ENCODE results near the gene RASAL2.
"Not testable (repeated sequence)": the region's sequence is repeated elsewhere in the genome, so short reads cannot be mapped to it uniquely, and the experiment has no call there.

Gene RASAL2

GRCh38 chr1:178120520-178121052, 26.7 kb downstream of the RASAL2 start:
- not testable (repeated sequence) for DNase-seq

GRCh38 chr1:178121883-178122282, 28.0 kb downstream of the RASAL2 start:
- DNase-seq, result no peak

- no peak for DNase-seq
Measured at GRCh38 chr1:178122283-178122682, 28.4 kb downstream of the RASAL2 start.

GRCh38 chr1:178124115-178124514, 30.2 kb downstream of the RASAL2 start:
- no peak for DNase-seq

GRCh38 chr1:178126261-178126660, 32.4 kb downstream of the RASAL2 start:
- DNase-seq, result no peak

GRCh38 chr1:178126741-178127185, 32.9 kb downstream of the RASAL2 start:
- no peak for DNase-seq

- no peak for DNase-seq
Measured at GRCh38 chr1:178127482-178128191, 33.7 kb downstream of the RASAL2 start.

GRCh38 chr1:178133239-178133989, 39.5 kb downstream of the RASAL2 start:
- DNase-seq, result no peak

GRCh38 chr1:178134061-178134460, 40.2 kb downstream of the RASAL2 start:
- DNase-seq, result no peak

GRCh38 chr1:178137238-178137637, 43.3 kb downstream of the RASAL2 start:
- no peak for DNase-seq

GRCh38 chr1:178142806-178143205, 48.9 kb downstream of the RASAL2 start:
- no peak for DNase-seq

- no peak for DNase-seq
Measured at GRCh38 chr1:178143730-178144690, 50.1 kb downstream of the RASAL2 start.

- no peak for DNase-seq
Measured at GRCh38 chr1:178145605-178146004, 51.7 kb downstream of the RASAL2 start.

GRCh38 chr1:178146436-178146835, 52.5 kb downstream of the RASAL2 start:
- no peak for DNase-seq

- no peak for DNase-seq
Measured at GRCh38 chr1:178150610-178151009, 56.7 kb downstream of the RASAL2 start.

GRCh38 chr1:178151831-178152230, 57.9 kb downstream of the RASAL2 start:
- DNase-seq, result no peak

- DNase-seq, result no peak
Measured at GRCh38 chr1:178155481-178156255, 61.8 kb downstream of the RASAL2 start.

- DNase-seq, result no peak
Measured at GRCh38 chr1:178160736-178161475, 67.0 kb downstream of the RASAL2 start.

GRCh38 chr1:178161516-178161915, 67.6 kb downstream of the RASAL2 start:
- DNase-seq, result no peak

GRCh38 chr1:178165196-178165595, 71.3 kb downstream of the RASAL2 start:
- no peak for DNase-seq

- no peak for DNase-seq
Measured at GRCh38 chr1:178166429-178167024, 72.6 kb downstream of the RASAL2 start.

Data from activated naive CD4-positive, alpha-beta T cell treated with anti-CD3 and anti-CD28 coated beads, Interleukin-2, amount 50 U/mL, for 16 hours (primary cell).